Measurements from ENCODE around the gene FAM20A.

FAM20A gene

GRCh38 chr17:68533887-68534694 lies 67.1 kb downstream of the FAM20A start:
- peaks cover 29% of the 10 kb centered on the region for H3K36me3 ChIP-seq
- TF ChIP-seq CTCF (IDR thresholded peaks at IDR 0.05; ENCODE audit: low read depth, low read length) = peak; percentile 21
- no peaks in the 10 kb centered on the region for H3K27me3 ChIP-seq
- H3K4me1 ChIP-seq = no peaks in the 10 kb centered on the region
- DNase-seq = no peak
- no peak overlapping the region for H3K4me3 ChIP-seq (ENCODE audit: low read depth, low read length)
- H3K9me3 ChIP-seq = no peaks in the 10 kb centered on the region

GRCh38 chr17:68532826-68533225 lies 68.3 kb downstream of the FAM20A start:
- peaks cover 36% of the 10 kb centered on the region for H3K36me3 ChIP-seq
- H3K4me1 ChIP-seq = no peaks in the 10 kb centered on the region
- H3K27me3 ChIP-seq = no peaks in the 10 kb centered on the region
- no peak for DNase-seq
- no peak for TF ChIP-seq CTCF (IDR thresholded peaks at IDR 0.05; ENCODE audit: low read depth, low read length)
- H3K4me3 ChIP-seq (ENCODE audit: low read depth, low read length) = no peak overlapping the region
- no peaks in the 10 kb centered on the region for H3K9me3 ChIP-seq

GRCh38 chr17:68531252-68531651 lies 69.9 kb downstream of the FAM20A start:
- no peak for TF ChIP-seq CTCF (IDR thresholded peaks at IDR 0.05; ENCODE audit: low read depth, low read length)
- peaks cover 50% of the 10 kb centered on the region for H3K36me3 ChIP-seq

GRCh38 chr17:68527314-68527713 lies 73.9 kb downstream of the FAM20A start:
- no peaks in the 10 kb centered on the region for H3K4me1 ChIP-seq
- no peaks in the 10 kb centered on the region for H3K27me3 ChIP-seq
- no peak overlapping the region for H3K4me3 ChIP-seq (ENCODE audit: low read depth, low read length)
- TF ChIP-seq CTCF (IDR thresholded peaks at IDR 0.05; ENCODE audit: low read depth, low read length) = no peak
- H3K9me3 ChIP-seq = no peaks in the 10 kb centered on the region
- peaks cover 81% of the 10 kb centered on the region for H3K36me3 ChIP-seq
- no peak for DNase-seq

More at GRCh38 chr17:68531252-68531651, 69.9 kb downstream of the FAM20A start:
- no peaks in the 10 kb centered on the region for H3K4me1 ChIP-seq
- no peak for DNase-seq
- H3K4me3 ChIP-seq (ENCODE audit: low read depth, low read length) = no peak overlapping the region
- H3K27me3 ChIP-seq = no peaks in the 10 kb centered on the region
- no peaks in the 10 kb centered on the region for H3K9me3 ChIP-seq

- DNase-seq = no peak
- Histone ChIP-seq H3K4me1 (peaks cover under 1% of the 10 kb centered on the region; the same call in 1 of the 2 replicates), H3K4me3 (ENCODE audit: low read depth, low read length) (no peak overlapping the region), H3K36me3 (peaks cover 78% of the 10 kb centered on the region), H3K27me3 (no peaks in the 10 kb centered on the region), H3K9me3 (no peaks in the 10 kb centered on the region)
- TF ChIP-seq CTCF (IDR thresholded peaks at IDR 0.05; ENCODE audit: low read depth, low read length) = no peak
Observed at GRCh38 chr17:68526548-68526947, 74.6 kb downstream of the FAM20A start.

- DNase-seq = no peak
- no peaks in the 10 kb centered on the region for H3K9me3 ChIP-seq
- no peak overlapping the region for H3K4me3 ChIP-seq (ENCODE audit: low read depth, low read length)
- peaks cover 4% of the 10 kb centered on the region; the same call in 1 of the 2 replicates for H3K4me1 ChIP-seq
- H3K27me3 ChIP-seq = no peaks in the 10 kb centered on the region
- TF ChIP-seq CTCF (IDR thresholded peaks at IDR 0.05; ENCODE audit: low read depth, low read length) = no peak
- peaks cover 65% of the 10 kb centered on the region for H3K36me3 ChIP-seq
Observed at GRCh38 chr17:68522266-68522665, 78.9 kb downstream of the FAM20A start.

All from BE2C (cell line).